SW 1271 (cell line): ENCODE results near the gene OR4F17.
"Not testable (repeated sequence)": the region's sequence is repeated elsewhere in the genome, so short reads cannot be mapped to it uniquely, and the experiment has no call there.

Experiments used
- DNase-seq, 2 experiments: peaks; one replicate each; lab custom pipeline; 2025; lab: John Stamatoyannopoulos, UW

OR4F17 gene

DNA sequence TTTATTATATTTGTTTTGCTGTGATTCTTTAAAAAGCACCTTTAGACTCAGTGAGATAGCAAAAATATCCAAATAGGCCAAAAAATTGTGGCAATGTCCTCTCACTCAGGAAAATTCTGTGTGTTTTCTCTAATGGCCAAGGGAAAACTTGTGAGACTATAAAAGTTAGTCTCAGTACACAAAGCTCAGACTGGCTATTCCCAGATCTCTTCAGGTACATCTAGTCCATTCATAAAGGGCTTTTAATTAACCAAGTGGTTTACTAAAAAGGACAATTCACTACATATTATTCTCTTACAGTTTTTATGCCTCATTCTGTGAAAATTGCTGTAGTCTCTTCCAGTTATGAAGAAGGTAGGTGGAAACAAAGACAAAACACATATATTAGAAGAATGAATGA lies at the start of gene OR4F17:
Gene OR4F17, plus strand, starts transcription at position 301 of the 400 bp plus-strand sequence. CDS start 3,575 bp downstream, outside the sequence.
- DNase-seq = not testable (repeated sequence)

GRCh38 chr19:70793-71192 lies 36.1 kb upstream of the OR4F17 start:
- not testable (repeated sequence) for DNase-seq

DNA sequence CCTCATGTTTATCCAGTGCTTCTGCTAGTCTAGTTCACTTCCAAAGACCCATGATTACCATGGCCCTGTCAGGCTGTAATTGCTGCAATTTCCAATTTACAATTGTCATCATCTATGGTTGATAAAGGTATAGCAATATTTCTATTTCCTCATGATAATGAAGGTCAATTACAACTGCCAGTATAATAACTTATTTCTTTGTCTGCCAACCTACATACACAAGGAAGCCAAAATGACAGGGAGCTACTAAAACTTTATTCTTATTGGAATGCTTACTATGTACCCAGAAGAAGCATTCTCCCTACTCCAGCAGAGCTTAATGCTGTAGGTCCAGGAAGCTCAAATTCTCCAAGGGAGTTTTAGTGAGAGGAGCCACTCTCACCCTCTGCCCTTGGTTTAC lies 24.0 kb upstream of the OR4F17 start:
- not testable (repeated sequence) for DNase-seq

DNA sequence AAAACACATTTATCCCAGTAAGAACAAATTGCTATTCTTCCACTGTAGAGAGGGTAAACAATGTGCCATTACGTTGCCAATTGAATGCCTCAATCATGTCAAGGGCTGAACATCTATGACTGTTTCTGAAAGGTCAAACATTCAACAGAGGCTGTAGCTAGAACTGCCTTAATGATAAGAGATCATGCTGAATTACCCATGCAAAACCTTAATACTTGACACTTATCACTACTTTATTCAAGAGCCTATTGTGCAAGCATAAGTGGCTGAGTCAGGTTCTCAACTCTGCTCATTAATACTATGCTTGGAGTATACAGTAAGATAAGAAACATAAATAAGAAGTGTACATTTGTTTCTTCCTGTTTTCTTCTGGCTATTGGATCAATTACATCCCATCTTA lies 23.3 kb upstream of the OR4F17 start:
- DNase-seq = not testable (repeated sequence)

DNA sequence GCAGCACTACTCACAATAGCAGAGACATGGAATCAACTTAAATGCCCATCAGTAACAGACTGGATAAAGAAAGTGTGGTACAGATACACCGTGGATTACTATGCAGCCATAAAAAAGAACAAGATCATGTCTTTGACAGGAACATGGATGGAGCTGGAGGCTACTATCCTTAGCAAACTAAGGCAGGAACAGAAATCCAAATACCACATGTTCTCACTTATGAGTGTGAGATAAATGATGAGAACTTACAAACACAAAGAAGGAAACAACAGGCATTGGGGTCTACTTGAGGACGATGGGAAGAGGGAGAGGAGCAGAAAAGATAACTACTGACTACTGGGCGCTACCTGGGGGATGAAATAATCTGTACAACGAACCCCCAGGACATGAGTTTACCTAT lies 16.2 kb upstream of the OR4F17 start:
- DNase-seq = not testable (repeated sequence)

DNA sequence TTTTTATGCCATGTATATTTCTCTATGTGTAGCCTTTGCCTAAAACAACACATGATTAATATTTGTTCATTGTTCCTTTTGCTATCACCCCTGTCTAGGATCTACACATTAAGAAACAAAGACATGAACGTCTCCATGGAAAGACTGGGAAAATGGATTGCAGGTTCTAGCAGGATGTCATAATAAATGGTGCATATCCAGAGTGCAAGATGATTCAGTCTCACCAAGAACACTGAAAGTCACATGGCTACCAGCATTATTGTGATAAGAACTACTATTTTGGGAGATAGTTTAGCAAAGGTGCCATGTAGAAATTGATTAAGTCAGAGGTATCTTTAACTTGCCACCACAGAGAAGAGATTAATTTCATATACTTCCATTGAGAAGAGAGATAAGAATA lies 12.1 kb upstream of the OR4F17 start:
- DNase-seq = not testable (repeated sequence)

GRCh38 chr19:97647-98046 lies 9.3 kb upstream of the OR4F17 start:
- not testable (repeated sequence) for DNase-seq

DNA sequence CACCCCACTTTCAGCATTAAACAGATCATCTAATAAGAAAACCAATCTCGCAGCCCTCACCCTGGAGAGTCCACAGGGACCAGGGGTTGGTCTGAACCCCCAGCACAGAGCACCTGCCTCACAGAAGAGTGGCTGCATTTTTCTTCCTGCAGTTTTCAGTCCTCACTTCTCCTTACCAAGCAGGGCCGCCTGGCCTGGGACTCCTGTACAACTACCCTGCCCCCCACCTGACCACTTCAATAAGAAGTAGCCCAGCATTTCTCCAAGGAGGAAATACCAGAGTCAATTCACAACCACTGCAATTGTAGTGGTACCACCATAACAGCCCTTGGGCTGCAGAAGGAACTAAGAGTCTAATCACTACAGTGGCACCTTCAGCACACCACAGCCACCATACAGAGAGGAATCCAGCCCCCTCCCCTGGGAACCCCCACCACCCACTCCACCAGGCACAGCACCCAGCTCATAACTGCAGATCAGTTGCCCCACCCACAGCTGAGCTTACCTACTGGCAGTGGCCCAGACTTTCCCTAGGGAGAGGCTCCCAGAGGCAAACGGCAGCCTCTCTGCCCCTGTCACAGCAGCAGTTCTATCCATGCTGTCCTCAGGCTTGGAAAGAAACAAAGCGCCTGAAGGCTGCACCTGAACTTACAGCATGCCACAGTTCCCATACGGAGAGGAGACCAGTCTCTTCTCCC lies 13.7 kb downstream of the OR4F17 start:
- DNase-seq = not testable (repeated sequence)
